HG02938 (cell line): ENCODE data around the gene NEDD4L.

Experiments
- ATAC-seq: cut with Tn5 transposase; IDR thresholded peaks from one replicate; pipeline ENCODE4 v1.9.1; 2021; ENCODE audit warnings: mild to moderate bottlenecking, moderate library complexity; ENCODE audit not compliant: unreplicated experiment

NEDD4L gene

DNA sequence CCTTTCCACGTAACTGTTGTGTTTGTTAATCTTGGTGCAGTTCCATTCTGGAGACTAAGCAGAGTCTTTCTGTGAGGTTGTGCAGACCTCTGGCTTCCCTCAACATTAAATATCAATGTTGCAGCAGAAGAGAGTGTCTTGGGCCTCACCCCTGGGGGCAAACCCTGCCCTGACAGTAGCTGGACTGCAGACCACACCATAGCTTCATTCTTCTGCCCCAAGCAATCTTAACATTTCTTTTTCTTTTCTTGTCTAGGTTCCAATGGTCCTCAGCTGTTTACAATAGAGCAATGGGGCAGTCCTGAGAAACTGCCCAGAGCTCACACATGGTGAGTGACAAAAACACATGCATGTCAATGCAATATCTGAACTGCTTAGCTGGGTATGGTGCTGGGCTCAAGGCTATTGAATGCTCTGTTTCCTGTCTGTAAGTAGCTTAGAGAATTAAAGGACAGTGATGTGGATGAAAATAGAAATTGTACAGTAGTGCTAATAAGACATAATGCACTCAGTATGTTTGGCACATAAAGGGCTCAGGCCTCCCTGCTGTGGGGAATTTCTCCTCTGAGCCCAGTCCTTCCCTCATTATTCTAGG, 347.3 kb downstream of the NEDD4L start:
- ATAC-seq: no peak

DNA sequence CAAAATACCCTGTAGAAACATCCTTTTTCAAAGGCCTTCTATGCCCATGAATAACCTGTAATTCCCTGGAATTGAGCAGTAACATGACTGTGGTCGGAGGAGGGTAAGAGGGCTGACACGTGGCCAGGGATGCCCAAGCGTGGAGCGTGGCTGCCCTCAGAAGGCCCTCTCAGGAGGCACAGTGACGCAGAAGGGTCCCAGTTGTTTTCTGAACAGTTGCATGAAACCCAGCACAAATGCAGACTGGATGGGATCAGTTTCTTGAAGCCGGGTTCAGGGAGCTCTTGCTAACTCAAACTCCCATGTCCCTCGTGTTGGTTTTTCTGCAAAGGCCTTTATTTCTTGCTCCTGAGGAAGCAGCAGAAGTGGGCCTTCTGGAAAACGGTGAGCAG, 347.9 kb downstream of the NEDD4L start:
- ATAC-seq: no peak

GRCh38 chr18:58392324-58393000, 348.4 kb downstream of the NEDD4L start:
- no peak for ATAC-seq

DNA sequence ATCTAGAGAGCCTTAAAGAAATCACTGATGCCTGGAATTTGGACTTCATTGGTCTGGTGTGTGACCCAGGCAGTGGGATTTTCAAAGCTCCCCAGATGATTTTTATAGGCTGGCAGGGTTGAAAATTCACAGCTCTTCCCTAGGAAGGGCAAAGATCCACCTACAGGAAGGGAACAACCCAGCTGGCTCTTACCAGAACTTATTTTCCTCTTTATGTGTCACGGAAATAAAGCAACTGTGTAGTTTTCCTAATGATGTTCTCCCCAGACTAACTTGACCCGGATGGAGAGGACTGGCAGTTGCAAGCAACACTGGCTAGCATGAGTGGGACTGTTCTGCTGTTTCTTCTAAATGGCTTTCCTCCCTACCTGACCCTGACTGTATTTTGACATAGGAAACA, 349.3 kb downstream of the NEDD4L start:
- no peak for ATAC-seq

DNA sequence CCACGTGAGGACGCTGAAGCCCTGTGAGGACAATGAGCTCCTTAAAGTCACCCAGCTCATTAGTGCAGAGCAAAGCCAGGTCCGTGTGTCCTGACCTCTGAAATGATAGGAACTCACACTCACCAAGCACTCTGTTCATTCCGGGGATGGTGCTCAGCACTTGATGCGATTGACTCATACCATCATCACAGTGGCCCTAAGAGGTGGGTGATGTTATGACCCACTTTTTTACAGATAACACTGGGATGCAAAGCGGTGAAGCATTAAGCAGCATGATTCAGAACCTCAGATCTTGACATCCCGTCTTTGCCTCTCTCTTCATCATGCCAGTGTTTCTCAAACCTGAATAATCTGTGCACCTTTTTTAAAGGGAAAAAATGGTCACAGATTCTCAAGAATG, 350.0 kb downstream of the NEDD4L start:
- no peak for ATAC-seq

GRCh38 chr18:58394602-58395425, 350.8 kb downstream of the NEDD4L start:
- ATAC-seq: no peak

DNA sequence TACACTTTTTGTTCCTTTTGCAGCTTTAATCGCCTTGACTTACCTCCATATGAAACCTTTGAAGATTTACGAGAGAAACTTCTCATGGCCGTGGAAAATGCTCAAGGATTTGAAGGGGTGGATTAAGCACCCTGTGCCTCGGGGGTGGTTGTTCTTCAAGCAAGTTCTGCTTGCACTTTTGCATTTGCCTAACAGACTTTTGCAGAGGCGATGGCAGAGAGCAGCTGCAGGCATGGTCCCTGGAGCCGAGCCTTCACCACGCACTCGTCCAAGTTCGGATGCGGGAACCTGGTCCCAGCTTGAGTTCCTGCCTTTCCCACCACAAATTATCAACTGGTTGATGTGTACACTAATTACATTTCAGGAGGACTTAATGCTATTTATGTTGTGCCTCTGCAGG, 352.1 kb downstream of the NEDD4L start:
- ATAC-seq: no peak

- no peak for ATAC-seq
Measured at GRCh38 chr18:58396966-58397365, 352.9 kb downstream of the NEDD4L start.

- ATAC-seq: no peak
Measured at GRCh38 chr18:58397385-58398132, 353.5 kb downstream of the NEDD4L start.

DNA sequence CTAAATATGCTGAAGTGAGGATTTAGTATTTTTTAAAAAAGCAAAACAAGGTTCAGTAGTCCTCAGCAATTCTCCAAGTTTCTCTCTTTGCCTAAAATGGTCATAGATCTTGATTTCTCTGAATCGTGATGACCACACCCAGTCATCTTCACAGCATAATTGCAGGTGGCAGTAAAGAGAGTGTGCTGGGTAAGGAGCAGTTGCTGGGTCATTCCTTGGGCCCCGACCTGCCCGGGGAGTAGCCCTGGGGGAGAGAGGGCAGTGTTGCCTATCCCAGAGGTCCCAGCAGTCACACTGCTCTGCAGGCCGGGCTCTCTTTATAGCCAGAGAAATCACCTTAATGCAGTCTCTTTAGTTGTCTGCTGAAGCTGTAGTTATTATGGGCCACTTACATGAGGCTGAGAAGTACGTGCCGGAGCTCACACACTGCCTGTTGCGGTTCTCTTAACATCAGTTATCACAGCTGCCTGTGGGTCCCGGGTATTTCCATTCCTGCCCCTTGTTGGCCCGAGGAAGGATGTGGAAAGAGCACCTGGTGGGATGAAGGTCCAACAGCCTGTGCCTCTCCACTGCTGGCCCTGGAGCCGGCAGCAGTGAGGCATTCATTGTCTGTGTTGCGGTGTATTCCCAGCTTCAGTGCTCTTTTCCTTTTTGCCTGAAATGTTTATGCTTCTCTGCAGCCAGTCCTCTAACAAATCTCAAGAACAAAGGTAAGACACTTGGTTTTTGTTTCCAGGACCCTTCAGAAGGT, 354.8 kb downstream of the NEDD4L start:
- ATAC-seq: no peak

- ATAC-seq: no peak
Measured at GRCh38 chr18:58400331-58400870, 356.4 kb downstream of the NEDD4L start.

DNA sequence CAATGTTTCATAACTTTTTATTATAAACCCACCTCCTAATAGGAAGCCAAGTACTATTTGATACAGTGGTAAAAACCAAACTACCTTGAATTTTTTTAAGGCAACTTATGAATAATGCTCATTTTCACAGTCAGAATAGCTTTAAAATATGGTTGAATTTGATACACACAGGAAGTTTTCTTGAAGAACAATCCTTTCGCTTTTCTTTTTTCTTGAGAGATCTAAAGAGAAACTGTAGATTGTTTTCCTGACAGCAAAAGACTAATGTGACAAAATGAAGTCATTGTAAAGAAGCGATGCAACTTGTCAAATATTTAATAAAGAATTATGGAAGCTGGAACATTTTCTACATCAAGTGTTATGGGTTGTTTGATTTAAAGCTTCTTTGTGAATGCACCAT, 357.2 kb downstream of the NEDD4L start:
- no peak for ATAC-seq

- ATAC-seq: no peak
Measured at GRCh38 chr18:58402247-58402646, 358.2 kb downstream of the NEDD4L start.

GRCh38 chr18:58402951-58403702, 359.1 kb downstream of the NEDD4L start:
- no peak for ATAC-seq

GRCh38 chr18:58403799-58404455, 359.9 kb downstream of the NEDD4L start:
- no peak for ATAC-seq

GRCh38 chr18:58405107-58405898, 361.3 kb downstream of the NEDD4L start:
- ATAC-seq: no peak

DNA sequence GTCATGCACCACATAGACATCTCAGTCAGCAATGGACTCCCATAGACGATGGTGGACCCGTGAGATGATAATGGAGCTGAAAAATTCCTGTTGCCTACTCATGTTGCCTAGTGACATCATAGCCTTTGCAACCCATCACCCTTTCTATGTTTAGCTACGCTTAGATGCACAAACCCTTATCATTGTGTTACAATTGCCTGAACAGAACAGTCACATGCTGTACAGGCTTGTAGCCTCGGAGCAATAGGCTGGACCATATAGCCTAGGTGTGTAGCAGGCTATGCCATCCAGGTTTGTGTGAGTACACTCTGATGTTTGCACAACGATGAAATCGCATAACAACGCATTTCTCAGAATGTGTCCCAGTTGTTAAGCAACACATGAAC, 363.2 kb downstream of the NEDD4L start:
- ATAC-seq: no peak

- ATAC-seq: no peak
Measured at GRCh38 chr18:58407649-58408407, 363.8 kb downstream of the NEDD4L start.
